Neural progenitor cell (in vitro differentiated cells): Measurements from ENCODE around the gene VWA5B1. TPM values are rescaled to one million over a fixed set of nuclear protein-coding genes. Genes with fewer than 3 reads are reported as not detected.

Experiments used
- DNase-seq: peaks from one replicate; pipeline ENCODE4 v3.0.0-alpha.2; 2016; ENCODE audit warnings: low spot score
- H2AFZ ChIP-seq: fragments of 200-600 bp; sonication (generic); replicated peaks from 2 replicates; pipeline ENCODE4 v1.6.1; 2016; ENCODE audit warnings: antibody characterized with exemption
- H3F3A ChIP-seq: fragments of 200-600 bp; sonication (generic); 2 replicates; pipeline ENCODE4 v1.6.1; 2016; ENCODE audit warnings: antibody characterized with exemption, low read depth
- H3K27ac ChIP-seq: fragments of 200-600 bp; sonication (generic); 2 replicates; pipeline ENCODE4 v1.5.1; 2016; ENCODE audit warnings: mild to moderate bottlenecking
- H3K27me3 ChIP-seq: fragments of 200-600 bp; sonication (generic); 2 replicates; pipeline ENCODE4 v1.6.1; 2016; ENCODE audit warnings: mild to moderate bottlenecking, moderate library complexity
- H3K36me3 ChIP-seq: fragments of 200-600 bp; sonication (generic); 2 replicates; pipeline ENCODE4 v1.5.1; 2016
- H3K4me1 ChIP-seq: fragments of 200-600 bp; sonication (generic); 2 replicates; pipeline ENCODE4 v1.6.1; 2016; ENCODE audit warnings: mixed run types
- H3K4me2 ChIP-seq: fragments of 200-600 bp; sonication (generic); 2 replicates; pipeline ENCODE4 v1.6.1; 2016
- H3K4me3 ChIP-seq: fragments of 200-600 bp; sonication (generic); 2 replicates; pipeline ENCODE4 v1.5.1; 2016
- H3K79me2 ChIP-seq: fragments of 200-600 bp; sonication (generic); 2 replicates; pipeline ENCODE4 v1.6.1; 2016; ENCODE audit warnings: low read depth
- H3K9ac ChIP-seq: fragments of 200-600 bp; sonication (generic); 2 replicates; pipeline ENCODE4 v1.6.1; 2016
- H3K9me3 ChIP-seq: fragments of 200-600 bp; sonication (generic); 2 replicates; pipeline ENCODE4 v1.5.1; 2016; ENCODE audit warnings: low read depth
- H4K20me1 ChIP-seq: fragments of 200-600 bp; sonication (generic); 2 replicates; pipeline ENCODE4 v1.6.1; 2016; ENCODE audit warnings: low read depth
- H3K27ac Mint-ChIP-seq: 3 replicates; pipeline ENCODE4 v1.8.0; 2021; ENCODE audit warnings: mixed read lengths
- H3K27me3 Mint-ChIP-seq: 2 replicates; pipeline ENCODE4 v1.8.0; 2022; ENCODE audit warnings: low read depth, mild to moderate bottlenecking, inconsistent platforms, moderate library complexity, mixed read lengths; ENCODE audit not compliant: insufficient read depth
- H3K36me3 Mint-ChIP-seq: 3 replicates; pipeline ENCODE4 v1.8.0; 2021; ENCODE audit warnings: mixed read lengths
- H3K4me1 Mint-ChIP-seq: 3 replicates; pipeline ENCODE4 v1.8.0; 2021; ENCODE audit warnings: mixed read lengths
- H3K4me3 Mint-ChIP-seq: 3 replicates; pipeline ENCODE4 v1.8.0; 2021; ENCODE audit warnings: mild to moderate bottlenecking, moderate library complexity, mixed read lengths
- H3K9me3 Mint-ChIP-seq: 3 replicates; pipeline ENCODE4 v1.8.0; 2020; ENCODE audit warnings: mixed read lengths
- CTCF ChIP-seq: fragments of 200-600 bp; sonication (generic); IDR thresholded peaks from 2 replicates; pipeline ENCODE4 v1.5.1; 2017; ENCODE audit warnings: antibody characterized with exemption, mild to moderate bottlenecking
- EZH2 ChIP-seq: fragments of 200-600 bp; sonication (generic); IDR thresholded peaks from 2 replicates; pipeline ENCODE4 v1.6.1; 2017; ENCODE audit warnings: antibody characterized with exemption, mild to moderate bottlenecking, moderate library complexity
- EZH2phosphoT487 ChIP-seq: fragments of 200-600 bp; sonication (generic); IDR thresholded peaks from 2 replicates; pipeline ENCODE4 v1.6.1; 2017; ENCODE audit warnings: antibody characterized with exemption
- total RNA-seq: library from RNA; depleted of rRNA; stranded (reverse); fragments of >200 nt; gene quantifications from 2 replicates; pipeline ENCODE4 v1.2.3, GENCODE V29; 2015; ENCODE audit warnings: low replicate concordance

The VWA5B1 gene
- total RNA-seq, 1 donor from 2014 or later = not detected

GRCh38 chr1:20291645-20292084 lies 990 bp downstream of the VWA5B1 start:
- H3K79me2 ChIP-seq = no peaks in the 10 kb centered on the region
- peaks cover 18% of the 10 kb centered on the region for H3K4me1 ChIP-seq
- no peak overlapping the region for H3K9ac ChIP-seq
- Mint-ChIP-seq H3K27me3 (peaks cover 28% of the 10 kb centered on the region), H3K36me3 (no peaks in the 10 kb centered on the region), H3K4me1 (peaks cover 29% of the 10 kb centered on the region), H3K9me3 (no peaks in the 10 kb centered on the region), H3K27ac (peak overlapping the region; percentile 69), H3K4me3 (peak overlapping the region; percentile 79)
- H3K4me2 ChIP-seq = peak overlapping the region; percentile 75
- H3K27ac ChIP-seq = no peak overlapping the region
- no peaks in the 10 kb centered on the region for H3K9me3 ChIP-seq
- H3K4me3 ChIP-seq = peak overlapping the region; percentile 30
- H3K27me3 ChIP-seq = peaks cover 96% of the 10 kb centered on the region
- DNase-seq = peak; percentile 44
- H3K36me3 ChIP-seq = no peaks in the 10 kb centered on the region
- TF ChIP-seq EZH2phosphoT487 (peak; percentile 38), EZH2 (peak; percentile 30), CTCF (no peak)
- peaks cover 24% of the 10 kb centered on the region for H4K20me1 ChIP-seq
- H2AFZ ChIP-seq = no peak overlapping the region
- H3F3A ChIP-seq = no peaks in the 10 kb centered on the region

DNA sequence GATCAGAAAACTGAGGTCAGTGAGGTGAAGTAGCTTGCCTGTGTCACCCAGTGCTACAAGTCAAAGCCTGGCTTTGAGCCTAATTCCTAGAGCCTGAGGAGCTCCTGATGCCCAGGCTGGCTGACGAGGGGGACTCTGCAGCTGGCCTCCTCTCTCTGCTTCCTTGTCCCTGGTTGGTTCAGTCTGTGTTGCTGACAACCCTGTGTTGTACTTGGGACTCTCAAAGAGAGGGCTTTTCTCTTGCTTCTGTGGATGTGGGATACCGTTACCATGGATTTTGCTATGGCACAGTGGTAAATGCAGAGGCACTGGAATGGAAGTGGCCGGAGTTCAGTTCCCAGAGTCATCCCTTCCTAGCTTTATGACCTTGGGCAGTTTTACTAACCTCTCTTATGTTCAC lies 8.0 kb downstream of the VWA5B1 start:
- Histone ChIP-seq H3K36me3 (no peaks in the 10 kb centered on the region), H3K9ac (no peak overlapping the region), H3K9me3 (no peaks in the 10 kb centered on the region), H3K4me1 (no peaks in the 10 kb centered on the region), H3K4me2 (no peak overlapping the region), H4K20me1 (no peaks in the 10 kb centered on the region), H3F3A (no peaks in the 10 kb centered on the region), H3K79me2 (no peaks in the 10 kb centered on the region), H3K4me3 (no peak overlapping the region), H2AFZ (no peak overlapping the region), H3K27me3 (peaks cover 57% of the 10 kb centered on the region), H3K27ac (no peak overlapping the region)
- Mint-ChIP-seq H3K4me3 (no peak overlapping the region), H3K27ac (no peak overlapping the region), H3K27me3 (peaks cover 2% of the 10 kb centered on the region), H3K36me3 (no peaks in the 10 kb centered on the region), H3K9me3 (no peaks in the 10 kb centered on the region), H3K4me1 (no peaks in the 10 kb centered on the region)
- TF ChIP-seq EZH2 (no peak), CTCF (no peak), EZH2phosphoT487 (no peak)
- DNase-seq = no peak

DNA sequence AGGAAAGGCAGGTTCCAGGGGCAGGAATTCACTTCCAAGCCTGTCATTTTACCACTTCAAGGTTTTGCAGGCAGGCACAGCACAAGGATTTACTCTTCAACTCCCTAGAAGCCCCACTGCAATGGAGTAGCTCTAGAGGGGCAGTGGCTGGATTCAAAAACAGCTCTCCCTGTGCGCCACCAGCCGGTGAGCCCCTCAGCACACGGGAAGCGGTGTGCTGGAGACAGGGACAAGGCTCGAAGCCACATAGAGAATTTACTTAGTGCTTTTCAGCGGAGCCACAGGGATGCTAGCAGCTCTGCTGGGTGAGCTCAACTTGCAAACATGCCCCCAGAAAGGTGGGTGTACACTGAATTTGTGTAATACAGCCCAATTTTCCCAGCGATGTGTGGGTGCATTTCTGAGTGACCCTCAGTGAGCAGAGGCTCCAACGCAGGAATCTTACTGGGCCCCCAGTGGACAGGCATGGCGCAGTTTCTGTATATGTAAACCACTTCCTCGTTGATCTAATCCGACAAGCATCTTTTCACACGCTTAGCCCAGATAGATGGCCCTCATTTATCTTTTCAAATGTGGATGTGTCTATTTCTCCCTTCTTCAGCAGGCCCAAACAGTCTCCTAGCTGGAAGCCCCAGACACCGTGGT lies 10.9 kb downstream of the VWA5B1 start:
- Histone ChIP-seq H3K4me2 (no peak overlapping the region), H3K9ac (no peak overlapping the region), H3K27ac (no peak overlapping the region), H4K20me1 (no peaks in the 10 kb centered on the region), H3K27me3 (peaks cover 43% of the 10 kb centered on the region), H3K9me3 (no peaks in the 10 kb centered on the region), H3K4me1 (no peaks in the 10 kb centered on the region), H3K4me3 (no peak overlapping the region), H3F3A (no peaks in the 10 kb centered on the region), H3K79me2 (no peaks in the 10 kb centered on the region), H3K36me3 (no peaks in the 10 kb centered on the region), H2AFZ (no peak overlapping the region)
- Mint-ChIP-seq H3K4me1 (no peaks in the 10 kb centered on the region), H3K4me3 (no peak overlapping the region), H3K27ac (peak overlapping the region; percentile 31), H3K9me3 (no peaks in the 10 kb centered on the region), H3K27me3 (peaks cover 7% of the 10 kb centered on the region), H3K36me3 (no peaks in the 10 kb centered on the region)
- DNase-seq = no peak
- TF ChIP-seq EZH2phosphoT487 = no peak

DNA sequence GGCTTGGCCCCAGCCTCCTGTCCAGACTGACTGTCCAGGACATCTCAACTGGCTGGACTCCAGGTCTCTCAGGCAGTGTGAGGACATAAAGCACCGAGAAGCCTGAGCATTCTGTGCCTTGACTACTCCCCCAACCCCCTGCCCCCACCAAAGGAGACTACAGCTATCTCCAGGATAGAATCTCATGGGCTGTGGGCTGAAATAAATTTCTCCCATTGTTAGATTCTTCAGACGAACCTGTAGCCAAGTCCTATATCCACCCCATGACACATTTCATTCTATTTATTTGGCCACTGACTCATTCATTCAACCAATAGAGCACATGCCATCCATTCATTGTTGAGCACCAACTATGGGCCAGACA lies 11.4 kb downstream of the VWA5B1 start:
- Mint-ChIP-seq H3K27ac (peak overlapping the region; percentile 31), H3K4me3 (no peak overlapping the region), H3K36me3 (no peaks in the 10 kb centered on the region), H3K4me1 (no peaks in the 10 kb centered on the region), H3K27me3 (peaks cover 7% of the 10 kb centered on the region), H3K9me3 (no peaks in the 10 kb centered on the region)
- H3K36me3 ChIP-seq = no peaks in the 10 kb centered on the region
- no peak overlapping the region for H3K4me3 ChIP-seq
- H3K79me2 ChIP-seq = no peaks in the 10 kb centered on the region
- no peaks in the 10 kb centered on the region for H3F3A ChIP-seq
- no peaks in the 10 kb centered on the region for H3K4me1 ChIP-seq
- no peaks in the 10 kb centered on the region for H4K20me1 ChIP-seq
- peaks cover 43% of the 10 kb centered on the region for H3K27me3 ChIP-seq
- TF ChIP-seq CTCF (no peak), EZH2 (no peak)
- no peak overlapping the region for H2AFZ ChIP-seq
- no peak overlapping the region for H3K27ac ChIP-seq
- H3K4me2 ChIP-seq = no peak overlapping the region
- no peak overlapping the region for H3K9ac ChIP-seq
- no peaks in the 10 kb centered on the region for H3K9me3 ChIP-seq
- no peak for DNase-seq
